Nephron progenitor cell (in vitro differentiated cells): ENCODE results near the gene VPS26B.

ENCODE experiments used
- DNase-seq: peaks from one replicate; pipeline ENCODE4 v3.0.0; 2021
- H3K27ac Mint-ChIP-seq: 2 replicates; pipeline ENCODE4 v1.8.0; 2021; ENCODE audit warnings: mild to moderate bottlenecking, moderate library complexity, mixed read lengths
- H3K27me3 Mint-ChIP-seq: 2 replicates; pipeline ENCODE4 v1.8.0; 2021; ENCODE audit warnings: mild to moderate bottlenecking, low read depth, mixed read lengths; ENCODE audit not compliant: poor library complexity
- H3K36me3 Mint-ChIP-seq: 2 replicates; pipeline ENCODE4 v1.8.0; 2021; ENCODE audit warnings: low read depth, mixed read lengths
- H3K4me1 Mint-ChIP-seq: 2 replicates; pipeline ENCODE4 v1.8.0; 2021; ENCODE audit warnings: mixed read lengths
- H3K4me3 Mint-ChIP-seq: 2 replicates; pipeline ENCODE4 v1.8.0; 2021; ENCODE audit warnings: mild to moderate bottlenecking, moderate library complexity, mixed read lengths
- H3K9me3 Mint-ChIP-seq: 2 replicates; pipeline ENCODE4 v1.8.0; 2021; ENCODE audit warnings: mild to moderate bottlenecking, moderate library complexity, mixed read lengths
- CTCF ChIP-seq: fragments of 200-600 bp; sonication (generic); IDR thresholded peaks from 2 replicates; pipeline ENCODE4 v1.5.0; 2021; ENCODE audit warnings: antibody characterized with exemption

The VPS26B gene

DNA sequence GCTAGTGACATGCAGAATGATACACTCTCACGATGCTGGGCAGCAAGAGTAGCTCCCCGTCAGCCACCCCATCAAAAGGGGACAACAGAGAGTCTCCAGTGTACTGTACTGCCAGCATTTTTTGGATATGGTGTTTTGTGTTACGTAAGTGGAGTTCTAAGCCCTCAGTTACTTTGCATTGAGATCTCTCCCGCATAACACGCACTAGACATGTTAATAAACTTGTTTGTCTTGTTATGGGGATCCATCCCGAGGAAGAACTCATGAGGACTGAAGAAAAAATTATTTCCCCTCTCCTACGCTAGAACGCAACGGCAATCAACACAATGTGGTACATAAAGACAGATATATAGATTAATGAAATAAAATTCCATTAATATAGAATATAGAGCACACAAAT is 24.9 kb upstream of the VPS26B start:
- Mint-ChIP-seq H3K9me3 (no peaks in the 10 kb centered on the region), H3K27me3 (no peaks in the 10 kb centered on the region), H3K27ac (no peak overlapping the region), H3K36me3 (peaks cover 90% of the 10 kb centered on the region), H3K4me1 (no peaks in the 10 kb centered on the region), H3K4me3 (no peak overlapping the region)
- no peak for TF ChIP-seq CTCF
- DNase-seq, result no peak

- no peak overlapping the region for H3K4me3 Mint-ChIP-seq
- no peaks in the 10 kb centered on the region for H3K9me3 Mint-ChIP-seq
- no peaks in the 10 kb centered on the region for H3K27me3 Mint-ChIP-seq
- peaks cover 91% of the 10 kb centered on the region for H3K36me3 Mint-ChIP-seq
- no peak for TF ChIP-seq CTCF
- H3K4me1 Mint-ChIP-seq, result no peaks in the 10 kb centered on the region
- no peak overlapping the region for H3K27ac Mint-ChIP-seq
- no peak for DNase-seq
These were observed 23.8 kb upstream of the VPS26B start for GRCh38 chr11:134200688-134201087.

DNA sequence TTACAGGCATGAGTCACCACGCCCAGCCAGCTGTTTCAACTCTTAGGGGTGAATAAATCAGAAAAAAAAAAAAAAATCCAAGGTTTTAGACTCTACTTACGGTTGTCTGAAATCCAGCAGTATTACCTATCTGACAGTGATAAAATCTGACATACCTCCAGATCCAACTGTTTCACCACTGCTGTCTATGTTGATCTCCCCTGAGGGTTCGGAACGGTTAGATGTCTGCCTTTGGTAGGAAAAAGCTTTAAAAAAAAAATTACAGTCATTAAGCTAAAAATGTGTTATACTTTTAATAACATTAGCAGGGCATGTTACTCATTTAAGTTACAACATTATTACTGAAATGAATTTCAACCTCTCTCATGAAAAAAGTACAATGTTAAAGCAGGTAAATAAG is 21.8 kb upstream of the VPS26B start:
- DNase-seq, result no peak
- no peak overlapping the region for H3K4me3 Mint-ChIP-seq
- H3K27me3 Mint-ChIP-seq, result no peaks in the 10 kb centered on the region
- H3K4me1 Mint-ChIP-seq, result no peaks in the 10 kb centered on the region
- H3K27ac Mint-ChIP-seq, result no peak overlapping the region
- no peak for TF ChIP-seq CTCF
- H3K36me3 Mint-ChIP-seq, result peaks cover 82% of the 10 kb centered on the region
- H3K9me3 Mint-ChIP-seq, result no peaks in the 10 kb centered on the region

DNA sequence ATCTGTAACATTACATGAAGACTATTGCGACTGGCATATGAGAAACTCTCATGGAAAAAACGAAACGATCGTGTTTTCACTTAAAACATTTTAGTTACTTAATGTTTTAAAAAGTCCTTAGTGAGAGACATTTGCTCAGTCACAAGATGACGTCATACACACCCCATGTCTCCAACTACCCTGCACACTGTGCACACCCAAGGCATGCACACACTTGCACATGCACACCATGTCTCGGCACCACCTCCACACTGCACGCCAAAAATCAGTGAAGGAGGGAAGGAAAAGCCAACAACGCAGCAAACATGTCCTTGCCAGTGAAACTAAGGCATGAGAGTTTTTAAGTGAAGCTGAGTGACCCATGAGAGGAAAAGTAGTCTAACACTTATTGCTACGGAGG is 18.7 kb upstream of the VPS26B start:
- no peaks in the 10 kb centered on the region for H3K27me3 Mint-ChIP-seq
- no peak for DNase-seq
- H3K27ac Mint-ChIP-seq, result no peak overlapping the region
- H3K9me3 Mint-ChIP-seq, result no peaks in the 10 kb centered on the region
- H3K36me3 Mint-ChIP-seq, result peaks cover 58% of the 10 kb centered on the region
- H3K4me1 Mint-ChIP-seq, result no peaks in the 10 kb centered on the region
- H3K4me3 Mint-ChIP-seq, result no peak overlapping the region
- no peak for TF ChIP-seq CTCF

DNA sequence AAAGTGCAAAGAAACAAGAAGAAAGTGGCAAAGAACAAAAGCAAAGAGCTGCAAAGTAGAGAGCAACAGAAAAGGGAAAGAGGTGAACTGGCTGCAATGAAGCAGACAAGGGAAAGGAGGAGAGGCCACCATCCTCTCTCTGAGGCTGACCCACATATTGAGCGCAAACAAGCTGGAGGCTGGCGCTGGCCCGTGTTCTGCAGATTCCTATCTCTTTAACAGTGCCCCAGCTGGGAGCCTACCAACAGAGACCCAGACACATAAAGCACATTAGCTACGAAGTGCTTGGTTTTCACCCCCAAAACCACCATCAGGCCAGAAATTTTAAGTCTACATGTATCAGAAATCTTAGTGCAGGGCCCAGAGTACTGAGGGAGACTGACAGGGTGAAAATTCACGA is 18.3 kb upstream of the VPS26B start:
- no peaks in the 10 kb centered on the region for H3K9me3 Mint-ChIP-seq
- TF ChIP-seq CTCF, result no peak
- peaks cover 55% of the 10 kb centered on the region for H3K36me3 Mint-ChIP-seq
- no peaks in the 10 kb centered on the region for H3K27me3 Mint-ChIP-seq
- no peak overlapping the region for H3K4me3 Mint-ChIP-seq
- no peak for DNase-seq
- H3K4me1 Mint-ChIP-seq, result no peaks in the 10 kb centered on the region
- H3K27ac Mint-ChIP-seq, result no peak overlapping the region

DNA sequence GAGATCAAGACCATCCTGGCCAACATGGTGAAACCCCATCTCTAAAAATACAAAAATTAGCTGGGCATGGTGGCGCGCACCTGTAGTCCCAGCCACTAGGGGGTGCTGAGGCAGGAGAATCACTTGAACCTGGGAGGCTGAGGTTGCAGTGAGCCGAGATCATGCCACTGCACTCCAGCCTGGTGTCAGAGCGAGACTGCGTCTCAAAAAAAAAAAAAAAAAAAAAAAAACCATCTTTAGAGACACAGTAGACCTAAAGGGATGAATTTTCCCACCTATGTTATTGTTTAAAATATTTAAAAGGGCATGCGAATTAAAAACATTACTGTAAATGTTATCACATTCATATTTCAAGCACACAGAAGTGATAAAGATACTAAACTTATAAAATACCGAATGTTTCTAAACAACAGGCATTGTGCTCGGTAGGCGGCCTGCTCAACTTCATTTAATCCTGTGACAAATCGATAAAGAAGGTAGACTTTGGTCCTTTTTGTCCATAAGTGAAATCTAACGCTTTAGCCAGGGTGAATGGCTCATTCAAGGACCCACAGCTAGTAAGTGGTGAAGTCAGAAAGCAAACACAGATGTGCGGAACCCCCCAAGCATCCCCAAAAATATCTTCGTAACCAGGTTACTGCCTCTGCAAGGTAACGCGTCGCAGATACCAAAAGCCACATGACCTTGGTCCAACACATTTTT is 16.8 kb upstream of the VPS26B start:
- DNase-seq, result peak; percentile 65
- Mint-ChIP-seq H3K4me3 (no peak overlapping the region), H3K27me3 (no peaks in the 10 kb centered on the region), H3K36me3 (peaks cover 56% of the 10 kb centered on the region), H3K4me1 (no peaks in the 10 kb centered on the region), H3K27ac (no peak overlapping the region), H3K9me3 (no peaks in the 10 kb centered on the region)
- peak; percentile 76 for TF ChIP-seq CTCF
